ENCODE measurements around the gene SCARF1.

GRCh38 chr17:1693339-1693738, 47.8 kb upstream of the SCARF1 start:
- TF ChIP-seq CTCF (IDR thresholded peaks at IDR 0.05; ENCODE audit: low read depth, low read length) = no peak
- TF ChIP-seq, protein P1, sequence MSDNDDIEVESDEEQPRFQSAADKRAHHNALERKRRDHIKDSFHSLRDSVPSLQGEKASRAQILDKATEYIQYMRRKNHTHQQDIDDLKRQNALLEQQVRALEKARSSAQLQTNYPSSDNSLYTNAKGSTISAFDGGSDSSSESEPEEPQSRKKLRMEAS (IDR thresholded peaks at IDR 0.05; ENCODE audit: low read depth, low read length) = no peak

All from NB4 (cell line).